DOHH2 (cell line): ENCODE results near the gene CEP55.

Experiments used
- H3F3A ChIP-seq: fragments of 200-600 bp; sonication (generic), shearing (Covaris generic); 2 replicates; pipeline ENCODE4 v1.6.0; 2016; ENCODE audit warnings: antibody characterized with exemption, mild to moderate bottlenecking; ENCODE audit not compliant: control insufficient read depth, insufficient read depth
- H3K27ac ChIP-seq: fragments of 200-600 bp; sonication (generic); 2 replicates; pipeline ENCODE4 v1.5.1; 2014; ENCODE audit warnings: low read depth, mild to moderate bottlenecking, low read length, moderate library complexity
- H3K27me3 ChIP-seq: fragments of 200-600 bp; sonication (generic); 2 replicates; pipeline ENCODE4 v1.6.1; 2014; ENCODE audit warnings: mild to moderate bottlenecking, low read length, mixed read lengths; ENCODE audit not compliant: control insufficient read depth
- H3K36me3 ChIP-seq: fragments of 200-600 bp; sonication (generic); 2 replicates; pipeline ENCODE4 v1.6.1; 2014; ENCODE audit warnings: mild to moderate bottlenecking, low read length, moderate library complexity, mixed read lengths; ENCODE audit not compliant: control insufficient read depth
- H3K4me1 ChIP-seq: fragments of 200-600 bp; sonication (generic); 2 replicates; pipeline ENCODE4 v1.6.1; 2014; ENCODE audit warnings: mild to moderate bottlenecking, low read length, mixed read lengths; ENCODE audit not compliant: control insufficient read depth
- H3K4me2 ChIP-seq: fragments of 200-600 bp; sonication (generic); 2 replicates; pipeline ENCODE4 v1.6.0; 2014; ENCODE audit warnings: mild to moderate bottlenecking, low read length, moderate library complexity
- H3K4me3 ChIP-seq: fragments of 200-600 bp; sonication (generic); 2 replicates; pipeline ENCODE4 v1.5.1; 2014; ENCODE audit warnings: mild to moderate bottlenecking, low read length, mixed read lengths
- H3K79me2 ChIP-seq: fragments of 200-600 bp; sonication (generic); 2 replicates; pipeline ENCODE4 v1.6.1; 2014; ENCODE audit warnings: mild to moderate bottlenecking, low read length, mixed read lengths; ENCODE audit not compliant: control insufficient read depth
- H3K9me2 ChIP-seq: fragments of 200-600 bp; sonication (generic); replicated peaks from 2 replicates; pipeline ENCODE4 v1.6.1; 2014; ENCODE audit warnings: mild to moderate bottlenecking, low read length, mixed read lengths; ENCODE audit not compliant: control insufficient read depth
- H3K9me3 ChIP-seq: fragments of 200-600 bp; sonication (generic); 2 replicates; pipeline ENCODE4 v1.6.1; 2014; ENCODE audit warnings: antibody characterized with exemption, low read length, mixed read lengths; ENCODE audit not compliant: control insufficient read depth, insufficient read depth
- H4K20me1 ChIP-seq: fragments of 200-600 bp; sonication (generic); 2 replicates; pipeline ENCODE4 v1.6.0; 2014; ENCODE audit warnings: low read depth, mild to moderate bottlenecking, antibody characterized with exemption, low read length, moderate library complexity; ENCODE audit not compliant: control insufficient read depth, insufficient read depth
- CTCF ChIP-seq: fragments of 200-600 bp; sonication (generic); IDR thresholded peaks from one replicate; pipeline ENCODE4 v1.5.1; 2014; ENCODE audit warnings: antibody characterized with exemption, mild to moderate bottlenecking, low read depth, low read length; ENCODE audit not compliant: poor library complexity, severe bottlenecking
- EZH2phosphoT487 ChIP-seq: fragments of 200-600 bp; sonication (generic); IDR thresholded peaks from 2 replicates; pipeline ENCODE4 v1.6.1; 2017; ENCODE audit warnings: borderline replicate concordance, mild to moderate bottlenecking, antibody characterized with exemption, low read length, moderate library complexity, mixed read lengths

Gene CEP55

DNA sequence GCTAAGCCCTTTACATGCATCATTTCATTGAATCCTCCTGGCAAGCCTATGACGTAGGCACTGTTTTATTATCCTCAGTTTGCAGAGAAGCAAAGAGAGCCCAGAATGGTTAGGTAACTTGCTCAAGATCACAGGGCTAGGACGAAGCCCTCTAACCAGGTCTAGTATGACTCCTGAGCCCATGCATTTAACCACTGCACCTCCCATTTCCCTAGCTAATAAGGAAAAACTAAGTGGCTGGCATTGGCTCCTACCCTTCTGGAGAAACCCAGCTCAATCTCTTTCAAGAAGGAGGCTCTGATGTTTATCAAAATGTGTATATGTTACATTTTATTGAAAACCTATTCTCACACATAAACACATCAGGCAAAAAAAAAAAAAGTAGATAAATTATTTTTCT, 34.0 kb upstream of the CEP55 start:
- Histone ChIP-seq H3K9me3 (no peaks in the 10 kb centered on the region), H3K4me3 (no peak overlapping the region), H3K4me1 (no peaks in the 10 kb centered on the region), H3K27ac (no peak overlapping the region), H3K79me2 (no peaks in the 10 kb centered on the region), H3K4me2 (no peak overlapping the region), H3K27me3 (no peaks in the 10 kb centered on the region), H3F3A (no peaks in the 10 kb centered on the region), H3K36me3 (no peaks in the 10 kb centered on the region), H3K9me2 (no peaks in the 10 kb centered on the region), H4K20me1 (no peaks in the 10 kb centered on the region)
- TF ChIP-seq CTCF: no peak

- Histone ChIP-seq H3F3A (no peaks in the 10 kb centered on the region), H3K27ac (no peak overlapping the region), H3K9me3 (no peaks in the 10 kb centered on the region), H3K36me3 (no peaks in the 10 kb centered on the region), H3K27me3 (no peaks in the 10 kb centered on the region), H3K4me3 (no peak overlapping the region), H3K9me2 (no peaks in the 10 kb centered on the region), H3K79me2 (no peaks in the 10 kb centered on the region), H4K20me1 (no peaks in the 10 kb centered on the region), H3K4me1 (no peaks in the 10 kb centered on the region), H3K4me2 (no peak overlapping the region)
- TF ChIP-seq CTCF (no peak), EZH2phosphoT487 (no peak)
These were observed 33.5 kb upstream of the CEP55 start for GRCh38 chr10:93462881-93463280.

GRCh38 chr10:93463723-93464476, 32.5 kb upstream of the CEP55 start:
- no peaks in the 10 kb centered on the region for H3F3A ChIP-seq
- no peaks in the 10 kb centered on the region for H3K36me3 ChIP-seq
- H3K27ac ChIP-seq: no peak overlapping the region
- H3K79me2 ChIP-seq: no peaks in the 10 kb centered on the region
- no peaks in the 10 kb centered on the region for H3K9me3 ChIP-seq
- TF ChIP-seq EZH2phosphoT487 (no peak), CTCF (no peak)
- no peak overlapping the region for H3K4me2 ChIP-seq
- no peaks in the 10 kb centered on the region for H3K27me3 ChIP-seq
- no peaks in the 10 kb centered on the region for H3K4me1 ChIP-seq
- H3K9me2 ChIP-seq: no peaks in the 10 kb centered on the region
- H4K20me1 ChIP-seq: no peaks in the 10 kb centered on the region
- H3K4me3 ChIP-seq: no peak overlapping the region
